M059J (cell line): ENCODE measurements around the gene MED27. TPM values are rescaled to one million over a fixed set of nuclear protein-coding genes. Genes with fewer than 3 reads are reported as not detected.
A peak's percentile ranks its signal among the peaks of the same experiment; 100 is the strongest.
"Not testable (repeated sequence)": the region's sequence is repeated elsewhere in the genome, so short reads cannot be mapped to it uniquely, and the experiment has no call there.

ENCODE experiments used
- DNase-seq: peaks from one replicate; pipeline ENCODE4 v3.0.0-alpha.2; 2012; ENCODE audit warnings: low read depth
- total RNA-seq: library from RNA; depleted of rRNA; stranded (reverse); fragments of >200 nt; shearing (Covaris generic); gene quantifications from 2 replicates; pipeline ENCODE4 v1.2.3, GENCODE V29; 2014

MED27 gene
- total RNA-seq, 1 experiment from 2014 or later: 50.1 TPM

- peak; percentile 69 for DNase-seq
Observed at GRCh38 chr9:132077881-132078698, 1.6 kb downstream of the MED27 start.

- no peak for DNase-seq
Observed at GRCh38 chr9:132075853-132076252, 3.8 kb downstream of the MED27 start.

DNA sequence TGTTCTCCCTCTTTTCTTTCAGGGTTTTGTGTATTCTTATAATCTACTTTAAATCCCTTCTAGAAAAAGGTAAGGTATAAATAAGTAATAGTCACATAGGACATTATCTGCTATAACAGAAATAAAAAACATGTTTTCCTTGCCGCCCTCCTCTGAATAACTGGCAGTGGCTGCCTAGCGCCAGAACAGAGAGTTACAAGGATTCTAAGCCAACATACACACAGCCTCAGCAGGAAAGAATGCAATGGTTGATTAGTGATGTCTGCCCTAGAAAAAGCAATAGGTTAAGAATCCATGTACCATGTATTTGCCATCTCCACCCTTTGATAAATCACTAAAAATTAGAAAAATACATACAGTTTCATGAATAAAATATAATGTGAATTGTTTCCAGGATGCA is 4.9 kb downstream of the MED27 start:
- DNase-seq: no peak

- DNase-seq: no peak
Observed at GRCh38 chr9:132071847-132072507, 7.7 kb downstream of the MED27 start.

DNA sequence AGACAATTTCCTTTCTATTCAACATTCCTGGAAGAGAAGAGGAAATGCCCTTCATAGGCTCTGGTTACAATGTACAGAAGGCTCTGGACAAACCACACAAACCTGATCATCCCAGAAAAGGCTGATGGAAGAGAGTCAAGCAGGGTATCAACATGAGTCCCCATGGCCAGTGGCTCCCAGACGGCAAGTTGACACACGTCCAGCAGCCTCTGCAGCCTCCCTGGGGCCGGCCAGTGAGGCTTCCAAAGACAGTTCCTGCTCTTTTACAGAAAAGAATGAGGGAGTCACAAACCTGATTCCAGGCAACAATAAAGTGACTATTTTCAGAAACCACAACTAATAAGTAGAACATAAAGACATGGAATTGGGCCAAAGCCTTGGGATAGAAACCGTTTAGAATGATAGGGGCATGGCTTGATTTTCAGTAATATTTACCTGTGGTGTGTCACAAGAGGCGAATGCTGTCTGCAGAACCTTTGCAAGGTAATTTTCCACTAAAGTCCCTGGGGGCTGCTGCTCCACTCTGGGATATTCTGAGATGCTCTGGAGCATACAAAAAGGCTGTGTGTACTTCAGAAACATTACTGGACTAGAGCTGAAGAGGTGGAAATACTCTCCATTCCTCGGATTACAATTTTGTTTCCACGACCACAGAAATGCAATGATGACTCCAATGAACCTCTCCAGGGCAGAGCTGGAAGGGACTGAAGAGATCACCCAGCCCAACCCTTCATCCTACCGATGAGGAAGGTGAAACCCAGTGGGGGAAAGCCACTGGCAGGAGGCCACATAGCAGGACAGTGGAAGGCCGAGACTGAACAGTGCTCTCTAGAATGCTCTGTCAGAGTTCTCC is 10.4 kb downstream of the MED27 start:
- DNase-seq: peak; percentile 84

- no peak for DNase-seq
Observed at GRCh38 chr9:132068605-132069004, 11.1 kb downstream of the MED27 start.

DNA sequence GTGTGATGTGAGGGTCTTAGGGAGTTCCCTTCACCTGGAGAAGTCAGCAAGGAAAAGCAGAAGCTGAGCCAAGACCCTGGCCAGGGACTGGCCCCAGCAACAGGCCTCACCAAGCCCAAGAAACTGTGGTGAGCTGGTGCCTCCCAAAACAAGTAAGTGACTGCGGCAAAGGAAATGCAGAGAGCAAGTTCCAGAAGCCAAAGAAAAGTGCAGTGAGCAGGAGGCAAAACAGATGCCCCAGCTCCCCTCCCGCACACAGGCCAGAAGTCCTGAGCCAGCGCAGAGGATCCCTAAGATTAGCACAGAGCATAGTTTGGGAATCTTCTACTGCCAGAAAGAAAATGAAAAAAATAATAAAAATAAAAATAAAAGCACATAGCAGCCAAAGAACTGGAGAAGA is 13.2 kb downstream of the MED27 start:
- no peak for DNase-seq

GRCh38 chr9:132066057-132066456 is 13.6 kb downstream of the MED27 start:
- no peak for DNase-seq

GRCh38 chr9:132063281-132063680 is 16.4 kb downstream of the MED27 start:
- no peak for DNase-seq

DNA sequence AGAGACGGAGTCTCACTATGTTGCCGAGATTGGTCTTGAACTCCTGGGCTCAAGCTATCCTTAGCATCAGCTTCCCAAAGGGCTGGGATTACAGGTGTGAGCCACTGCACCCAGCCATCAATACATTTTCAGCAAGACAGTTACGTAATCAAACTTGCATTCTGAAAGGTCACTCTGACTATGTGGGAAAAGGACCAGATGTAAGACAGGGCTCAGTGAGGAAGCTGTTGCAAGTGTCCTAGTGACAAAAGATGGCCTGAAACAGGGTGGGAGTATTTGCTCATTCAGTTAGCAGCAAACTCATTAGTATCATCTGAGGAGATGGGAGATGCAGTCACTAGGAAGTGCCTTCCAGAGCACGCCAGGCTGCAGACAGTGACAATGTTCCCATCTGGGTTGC is 16.9 kb downstream of the MED27 start:
- DNase-seq: no peak

- DNase-seq: no peak
Observed at GRCh38 chr9:132061526-132061925, 18.1 kb downstream of the MED27 start.

GRCh38 chr9:132059361-132059760 is 20.3 kb downstream of the MED27 start:
- no peak for DNase-seq

DNA sequence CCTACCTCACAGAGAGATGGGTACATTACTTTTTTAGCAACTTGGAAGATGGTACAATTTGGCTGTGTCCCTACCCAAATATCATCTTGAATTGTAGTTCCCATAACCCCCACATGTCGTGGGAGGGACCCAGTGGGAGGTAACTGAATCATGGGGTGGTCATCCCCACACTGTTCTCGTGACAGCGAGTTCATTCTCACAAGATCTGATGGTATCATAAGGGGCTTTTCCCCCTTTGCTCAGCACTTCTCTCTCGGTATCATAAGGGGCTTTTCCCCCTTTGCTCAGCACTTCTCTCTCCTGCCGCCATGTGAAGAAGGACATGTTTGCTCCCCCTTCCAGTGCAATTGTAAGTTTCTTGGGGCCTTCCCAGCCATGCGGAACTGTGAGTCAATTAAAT is 21.4 kb downstream of the MED27 start:
- not testable (repeated sequence) for DNase-seq

- no peak for DNase-seq
Observed at GRCh38 chr9:132056717-132057560, 22.7 kb downstream of the MED27 start.

GRCh38 chr9:132055756-132056155 is 23.9 kb downstream of the MED27 start:
- no peak for DNase-seq

DNA sequence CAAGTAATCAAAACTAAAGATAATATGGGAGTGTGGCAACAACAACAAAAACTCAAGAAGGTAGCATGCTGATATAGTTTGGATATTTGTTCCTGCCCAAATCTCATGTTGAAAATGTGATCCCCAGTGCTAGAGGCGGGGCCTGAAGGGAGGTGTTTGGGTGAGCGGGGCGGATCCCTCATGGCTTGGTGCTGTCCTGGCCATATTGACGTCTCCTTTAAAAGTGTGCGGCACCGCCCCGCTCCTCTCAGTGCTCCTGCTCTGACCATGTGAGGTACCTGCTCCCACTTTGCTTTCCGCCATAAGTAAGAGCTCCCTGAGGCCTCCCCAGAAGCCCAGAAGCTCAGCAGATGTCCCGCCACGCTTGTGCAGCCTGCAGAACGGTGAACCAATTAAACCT is 25.6 kb downstream of the MED27 start:
- DNase-seq: no peak

GRCh38 chr9:132049900-132050299 is 29.8 kb downstream of the MED27 start:
- no peak for DNase-seq

- no peak for DNase-seq
Observed at GRCh38 chr9:132049323-132049882, 30.3 kb downstream of the MED27 start.

GRCh38 chr9:132048201-132048600 is 31.5 kb downstream of the MED27 start:
- no peak for DNase-seq

DNA sequence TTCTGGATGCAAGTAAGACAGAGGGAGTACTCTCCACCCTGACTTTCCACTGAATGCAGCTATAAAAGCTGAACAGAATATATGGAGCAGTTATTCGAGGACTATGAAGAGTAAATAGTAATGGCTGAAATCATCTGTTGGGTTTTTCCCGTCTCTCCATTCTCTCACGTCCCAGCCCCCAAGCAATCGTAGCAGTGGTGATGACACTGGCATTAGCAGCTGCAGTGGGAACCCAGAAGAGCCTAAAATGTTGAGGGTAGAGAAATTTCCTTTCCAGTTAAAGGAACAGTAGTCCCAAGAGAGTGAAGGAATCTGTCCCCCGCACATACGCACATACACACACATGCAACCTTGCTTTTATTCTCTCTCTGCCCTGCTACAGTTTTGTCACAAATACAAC is 33.2 kb downstream of the MED27 start:
- no peak for DNase-seq
